GM23248 (cell line): ENCODE data around the gene SMARCD1. TPM values are rescaled to one million over a fixed set of nuclear protein-coding genes. Genes with fewer than 3 reads are reported as not detected.

Source experiments
- DNase-seq: peaks from one replicate; pipeline ENCODE4 v3.0.0-alpha.2; 2015
- H2AFZ ChIP-seq: fragments of 200-600 bp; sonication (generic); 2 replicates; pipeline ENCODE4 v1.6.1; 2016; ENCODE audit warnings: antibody characterized with exemption
- H3F3A ChIP-seq: fragments of 200-600 bp; sonication (generic); 2 replicates; pipeline ENCODE4 v1.6.1; 2016; ENCODE audit warnings: mild to moderate bottlenecking, antibody characterized with exemption, mixed run types; ENCODE audit not compliant: insufficient read depth
- H3K27ac ChIP-seq: fragments of 200-600 bp; sonication (generic); 2 replicates; pipeline ENCODE4 v1.5.1; 2016; ENCODE audit warnings: mild to moderate bottlenecking
- H3K27me3 ChIP-seq: fragments of 200-600 bp; sonication (generic); replicated peaks from 2 replicates; pipeline ENCODE4 v1.6.1; 2016; ENCODE audit warnings: mild to moderate bottlenecking; ENCODE audit not compliant: insufficient read depth
- H3K36me3 ChIP-seq: fragments of 200-600 bp; sonication (generic); 2 replicates; pipeline ENCODE4 v1.6.1; 2016; ENCODE audit warnings: low read depth, mild to moderate bottlenecking
- H3K4me1 ChIP-seq: fragments of 200-600 bp; sonication (generic); 2 replicates; pipeline ENCODE4 v1.6.1; 2016; ENCODE audit warnings: mild to moderate bottlenecking; ENCODE audit not compliant: insufficient read depth
- H3K4me2 ChIP-seq: fragments of 200-600 bp; sonication (generic); one replicate; pipeline ENCODE4 v1.6.1; 2016; ENCODE audit warnings: mild to moderate bottlenecking; ENCODE audit not compliant: unreplicated experiment
- H3K4me3 ChIP-seq: fragments of 200-600 bp; sonication (generic); 2 replicates; pipeline ENCODE4 v1.5.1; 2016; ENCODE audit warnings: mild to moderate bottlenecking
- H3K79me2 ChIP-seq: fragments of 200-600 bp; sonication (generic); 2 replicates; pipeline ENCODE4 v1.6.1; 2016; ENCODE audit warnings: mild to moderate bottlenecking; ENCODE audit not compliant: insufficient read depth
- H3K9ac ChIP-seq: fragments of 200-600 bp; sonication (generic); 2 replicates; pipeline ENCODE4 v1.6.1; 2016; ENCODE audit warnings: mild to moderate bottlenecking
- H3K9me2 ChIP-seq: fragments of 200-600 bp; sonication (generic); 2 replicates; pipeline ENCODE4 v1.6.1; 2016; ENCODE audit warnings: mixed run types, mild to moderate bottlenecking, moderate library complexity; ENCODE audit not compliant: insufficient read depth
- H3K9me3 ChIP-seq: fragments of 200-600 bp; sonication (generic); one replicate; pipeline ENCODE4 v1.6.1; 2017; ENCODE audit warnings: low read depth
- H4K20me1 ChIP-seq: fragments of 200-600 bp; sonication (generic); 2 replicates; pipeline ENCODE4 v1.6.0; 2016; ENCODE audit not compliant: insufficient read depth
- EZH2 ChIP-seq: fragments of 200-600 bp; sonication (generic); IDR thresholded peaks from 2 replicates; pipeline ENCODE4 v1.6.1; 2018; ENCODE audit warnings: antibody characterized with exemption, mild to moderate bottlenecking; ENCODE audit not compliant: insufficient read depth, poor library complexity, severe bottlenecking
- EZH2phosphoT487 ChIP-seq: fragments of 200-600 bp; sonication (generic); IDR thresholded peaks from 2 replicates; pipeline ENCODE4 v1.6.1; 2018; ENCODE audit warnings: antibody characterized with exemption, moderate library complexity, mild to moderate bottlenecking, low read depth; ENCODE audit not compliant: insufficient read depth
- WGBS, 2 experiments: methylation state at CpG; one replicate each; pipeline ENCODE4 v1.1.6; 2015 to 2017; ENCODE audit warnings: low lambda C conversion rate in 2 of 2, low coverage in 1 of 2; ENCODE audit errors: missing lambda C conversion rate in 2 of 2; 5-methylcytosine and 5-hydroxymethylcytosine counted together
- in situ Hi-C: fragments of 300-500 bp; cut with MboI; formaldehyde crosslinking; loops from 2 replicates; pipeline ENCODE4 v1.15.0; 2020
- polyA plus RNA-seq: library from polyadenylated mRNA; unstranded; fragments of >200 nt; fragmentation: Nextera tagmentation; extraction: Ambion mirVana; gene quantifications from 2 replicates; pipeline ENCODE4 v1.2.1, GENCODE V29; 2016
- total RNA-seq: library from RNA; depleted of rRNA; stranded (reverse); fragments of >200 nt; shearing (Covaris generic); gene quantifications from 2 replicates; pipeline ENCODE4 v1.2.3, GENCODE V29; 2014; rRNA removed

The SMARCD1 gene
- total and polyA plus RNA-seq, 2 experiments from 2014 or later, result 6.4 to 41.9 TPM

DNA sequence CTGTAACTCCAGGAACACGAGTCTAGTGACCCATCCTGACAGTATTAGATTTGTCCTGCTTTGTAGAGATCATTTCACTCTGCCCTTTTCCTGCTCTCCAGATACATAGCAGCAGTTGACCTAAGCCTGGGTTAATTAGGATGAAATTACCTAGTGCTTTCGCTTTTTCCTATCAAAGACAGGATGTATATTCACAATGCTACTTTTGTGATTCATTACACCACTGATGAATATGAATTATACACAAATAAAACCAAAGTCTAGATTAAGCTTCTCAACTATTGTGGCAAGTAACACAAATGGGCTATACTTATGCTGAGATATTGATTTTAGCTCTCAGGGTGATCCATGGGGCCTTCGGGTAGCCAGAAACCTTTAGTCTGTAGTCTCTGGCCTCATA is 64.2 kb downstream of the SMARCD1 start:
- no peak overlapping the region for H3K9ac ChIP-seq
- in situ Hi-C loops, result no loop called here
- peaks cover 9% of the 10 kb centered on the region for H3K4me1 ChIP-seq
- no peaks in the 10 kb centered on the region for H3K36me3 ChIP-seq
- peaks cover 13% of the 10 kb centered on the region; the same call in 1 of the 2 replicates for H3F3A ChIP-seq
- H2AFZ ChIP-seq, result no peak overlapping the region
- no peak overlapping the region for H3K27ac ChIP-seq
- no peak for DNase-seq
- TF ChIP-seq EZH2, result no peak
- no peak for TF ChIP-seq EZH2phosphoT487
- H3K9me2 ChIP-seq, result no peaks in the 10 kb centered on the region
- H3K4me3 ChIP-seq, result no peak overlapping the region
- peaks cover 98% of the 10 kb centered on the region for H3K79me2 ChIP-seq
- H3K27me3 ChIP-seq, result no peaks in the 10 kb centered on the region
- peaks cover 3% of the 10 kb centered on the region; the same call in 1 of the 2 replicates for H4K20me1 ChIP-seq
- no peaks in the 10 kb centered on the region for H3K9me3 ChIP-seq
- H3K4me2 ChIP-seq, result no peak overlapping the region
- 74 to 80% methylated on average over 3 of the region's 3 CpGs for WGBS, 2 experiments

Other genes with a start within 250 kb of the SMARCD1 start
- 3.3 and 4.2 TPM in 2 replicates for gene BCDIN3D, start 242.2 kb upstream of the SMARCD1 start, total RNA-seq
- 3.7 TPM in 2 replicates for gene BCDIN3D, start 242.2 kb upstream of the SMARCD1 start, polyA plus RNA-seq
- 0.86 and 2.8 TPM in 2 replicates for gene FAIM2, start 181.4 kb upstream of the SMARCD1 start, total RNA-seq
- gene FAIM2, start 181.4 kb upstream of the SMARCD1 start, polyA plus RNA-seq, result 4.6 and 5.3 TPM in 2 replicates
- gene AQP2, start 134.6 kb upstream of the SMARCD1 start, total RNA-seq, result not detected in 2 replicates
- gene AQP2, start 134.6 kb upstream of the SMARCD1 start, polyA plus RNA-seq, result not detected in 2 replicates
- gene AQP5, start 123.5 kb upstream of the SMARCD1 start, total RNA-seq, result not detected in 2 replicates
- gene AQP5, start 123.5 kb upstream of the SMARCD1 start, polyA plus RNA-seq, result not detected in 2 replicates
- gene AQP6, start 112.4 kb upstream of the SMARCD1 start, total RNA-seq, result not detected in 2 replicates
- gene AQP6, start 112.4 kb upstream of the SMARCD1 start, polyA plus RNA-seq, result not detected in 2 replicates
- 55.4 and 63.5 TPM in 2 replicates for gene RACGAP1, start 59.8 kb upstream of the SMARCD1 start, total RNA-seq
- 35.4 and 35.7 TPM in 2 replicates for gene RACGAP1, start 59.8 kb upstream of the SMARCD1 start, polyA plus RNA-seq
- 0.13 and 1.9 TPM in 2 replicates for gene ASIC1, start 27.7 kb upstream of the SMARCD1 start, total RNA-seq
- gene ASIC1, start 27.7 kb upstream of the SMARCD1 start, polyA plus RNA-seq, result 0.95 and 1.4 TPM in 2 replicates
- 0.13 TPM in 1 of 2 replicates, not detected in the other for gene GPD1, start 18.7 kb downstream of the SMARCD1 start, total RNA-seq
- not detected in 2 replicates for gene GPD1, start 18.7 kb downstream of the SMARCD1 start, polyA plus RNA-seq
- 24.4 and 53.4 TPM in 2 replicates for gene COX14, start 26.9 kb downstream of the SMARCD1 start, total RNA-seq
- gene COX14, start 26.9 kb downstream of the SMARCD1 start, polyA plus RNA-seq, result 122 and 125 TPM in 2 replicates
- gene CERS5, start 82.0 kb downstream of the SMARCD1 start, total RNA-seq, result 52.4 and 60.7 TPM in 2 replicates
- 88.7 and 99.2 TPM in 2 replicates for gene CERS5, start 82.0 kb downstream of the SMARCD1 start, polyA plus RNA-seq
- 256 and 284 TPM in 2 replicates for gene LIMA1, start 198.2 kb downstream of the SMARCD1 start, total RNA-seq
- gene LIMA1, start 198.2 kb downstream of the SMARCD1 start, polyA plus RNA-seq, result 166 and 180 TPM in 2 replicates